ENCODE data around the gene CAVIN2. TPM values are rescaled to one million over a fixed set of nuclear protein-coding genes. Genes with fewer than 3 reads are reported as not detected.

CAVIN2 gene
- total RNA-seq, 1 donor from 2014 or later = 93.9 TPM

DNA sequence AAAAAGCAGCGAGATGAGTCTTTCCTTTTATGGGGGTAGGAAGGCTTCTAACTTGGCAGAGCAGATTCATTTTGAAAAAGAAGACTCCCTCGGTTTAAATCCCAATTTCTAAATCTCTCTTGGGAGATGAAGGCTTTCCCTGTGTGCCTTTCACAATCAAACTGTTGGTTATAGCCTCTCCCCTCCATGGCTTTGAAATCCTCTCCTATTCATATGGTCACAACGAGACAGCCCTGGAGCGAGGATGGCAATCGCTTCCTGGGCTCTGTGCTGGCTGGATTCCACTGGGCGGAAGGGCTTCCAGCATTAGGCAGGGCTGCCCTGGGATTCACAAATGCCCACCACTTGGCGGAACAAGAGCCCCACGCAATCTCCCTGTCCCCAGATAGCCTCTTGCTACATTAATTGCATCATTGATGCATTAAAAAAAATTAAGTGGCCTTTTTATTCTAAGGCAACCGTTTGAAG lies 1.6 kb downstream of the CAVIN2 start:
- DNase-seq = peak; percentile 66
- TF ChIP-seq, protein P1, sequence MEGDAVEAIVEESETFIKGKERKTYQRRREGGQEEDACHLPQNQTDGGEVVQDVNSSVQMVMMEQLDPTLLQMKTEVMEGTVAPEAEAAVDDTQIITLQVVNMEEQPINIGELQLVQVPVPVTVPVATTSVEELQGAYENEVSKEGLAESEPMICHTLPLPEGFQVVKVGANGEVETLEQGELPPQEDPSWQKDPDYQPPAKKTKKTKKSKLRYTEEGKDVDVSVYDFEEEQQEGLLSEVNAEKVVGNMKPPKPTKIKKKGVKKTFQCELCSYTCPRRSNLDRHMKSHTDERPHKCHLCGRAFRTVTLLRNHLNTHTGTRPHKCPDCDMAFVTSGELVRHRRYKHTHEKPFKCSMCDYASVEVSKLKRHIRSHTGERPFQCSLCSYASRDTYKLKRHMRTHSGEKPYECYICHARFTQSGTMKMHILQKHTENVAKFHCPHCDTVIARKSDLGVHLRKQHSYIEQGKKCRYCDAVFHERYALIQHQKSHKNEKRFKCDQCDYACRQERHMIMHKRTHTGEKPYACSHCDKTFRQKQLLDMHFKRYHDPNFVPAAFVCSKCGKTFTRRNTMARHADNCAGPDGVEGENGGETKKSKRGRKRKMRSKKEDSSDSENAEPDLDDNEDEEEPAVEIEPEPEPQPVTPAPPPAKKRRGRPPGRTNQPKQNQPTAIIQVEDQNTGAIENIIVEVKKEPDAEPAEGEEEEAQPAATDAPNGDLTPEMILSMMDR (IDR thresholded peaks at IDR 0.05; ENCODE audit: borderline replicate concordance) = no peak
- Histone ChIP-seq H3K27ac (replicated peaks) (peak overlapping the region; percentile 96), H3K9me3 (replicated peaks) (no peaks in the 10 kb centered on the region), H3K27me3 (ENCODE audit: low read depth) (no peaks in the 10 kb centered on the region), H3K4me3 (peak overlapping the region; percentile 79), H3K36me3 (peaks cover 22% of the 10 kb centered on the region), H3K4me1 (peaks cover 95% of the 10 kb centered on the region)
- intact Hi-C loops (cut with micrococcal nuclease) = no loop called here

DNA sequence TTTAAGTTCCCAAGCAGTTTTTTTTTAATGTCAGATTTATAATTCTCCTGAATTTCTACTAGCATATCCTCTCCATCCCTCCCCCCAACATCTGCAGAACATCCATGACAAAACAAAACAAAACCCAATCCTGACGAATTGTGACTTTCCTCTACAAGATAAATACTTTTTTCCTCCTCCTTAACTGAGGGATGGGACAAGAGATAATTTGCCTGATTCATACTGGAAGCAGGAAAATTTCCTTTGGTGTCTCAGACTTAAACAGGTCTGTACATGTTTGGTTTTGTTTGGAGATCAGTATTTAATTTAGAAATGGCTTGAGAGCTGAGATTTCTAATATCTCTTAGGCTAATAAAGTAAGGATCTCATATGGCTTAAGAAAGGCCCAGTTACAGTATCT lies 2.2 kb downstream of the CAVIN2 start:
- Histone ChIP-seq H3K9me3 (replicated peaks) (no peaks in the 10 kb centered on the region), H3K36me3 (peaks cover 22% of the 10 kb centered on the region), H3K4me1 (peaks cover 95% of the 10 kb centered on the region), H3K27ac (replicated peaks) (peak overlapping the region; percentile 96), H3K4me3 (peak overlapping the region; percentile 79), H3K27me3 (ENCODE audit: low read depth) (no peaks in the 10 kb centered on the region)
- DNase-seq = no peak
- intact Hi-C loops (cut with micrococcal nuclease) = no loop called here
- TF ChIP-seq, protein P1 (IDR thresholded peaks at IDR 0.05; ENCODE audit: borderline replicate concordance) = no peak

DNA sequence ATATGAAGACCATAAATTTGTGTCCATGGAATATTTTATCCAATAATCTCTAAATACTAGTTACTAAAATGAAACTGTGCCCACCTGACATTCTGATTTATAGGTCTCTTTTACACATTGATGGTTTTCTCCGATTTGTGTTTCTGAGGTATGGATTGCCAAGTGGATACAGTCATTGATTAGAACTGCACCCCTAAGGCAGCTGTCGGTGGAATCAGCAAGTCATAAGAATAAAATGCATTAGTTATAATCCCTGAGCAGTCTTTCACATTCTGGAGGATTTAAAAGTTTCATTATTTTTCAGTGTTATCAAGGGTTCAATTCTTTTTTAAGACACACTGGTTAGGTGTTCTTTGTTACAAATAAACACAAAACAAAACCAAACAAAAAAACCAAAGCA lies 6.0 kb downstream of the CAVIN2 start:
- Histone ChIP-seq H3K27ac (replicated peaks) (peak overlapping the region; percentile 96), H3K27me3 (ENCODE audit: low read depth) (no peaks in the 10 kb centered on the region), H3K4me1 (peaks cover 98% of the 10 kb centered on the region), H3K4me3 (peak overlapping the region; percentile 79), H3K36me3 (peaks cover 37% of the 10 kb centered on the region), H3K9me3 (replicated peaks) (no peaks in the 10 kb centered on the region)
- intact Hi-C loops (cut with micrococcal nuclease) = no loop called here
- TF ChIP-seq, protein P1 (IDR thresholded peaks at IDR 0.05; ENCODE audit: borderline replicate concordance) = no peak
- DNase-seq = no peak

DNA sequence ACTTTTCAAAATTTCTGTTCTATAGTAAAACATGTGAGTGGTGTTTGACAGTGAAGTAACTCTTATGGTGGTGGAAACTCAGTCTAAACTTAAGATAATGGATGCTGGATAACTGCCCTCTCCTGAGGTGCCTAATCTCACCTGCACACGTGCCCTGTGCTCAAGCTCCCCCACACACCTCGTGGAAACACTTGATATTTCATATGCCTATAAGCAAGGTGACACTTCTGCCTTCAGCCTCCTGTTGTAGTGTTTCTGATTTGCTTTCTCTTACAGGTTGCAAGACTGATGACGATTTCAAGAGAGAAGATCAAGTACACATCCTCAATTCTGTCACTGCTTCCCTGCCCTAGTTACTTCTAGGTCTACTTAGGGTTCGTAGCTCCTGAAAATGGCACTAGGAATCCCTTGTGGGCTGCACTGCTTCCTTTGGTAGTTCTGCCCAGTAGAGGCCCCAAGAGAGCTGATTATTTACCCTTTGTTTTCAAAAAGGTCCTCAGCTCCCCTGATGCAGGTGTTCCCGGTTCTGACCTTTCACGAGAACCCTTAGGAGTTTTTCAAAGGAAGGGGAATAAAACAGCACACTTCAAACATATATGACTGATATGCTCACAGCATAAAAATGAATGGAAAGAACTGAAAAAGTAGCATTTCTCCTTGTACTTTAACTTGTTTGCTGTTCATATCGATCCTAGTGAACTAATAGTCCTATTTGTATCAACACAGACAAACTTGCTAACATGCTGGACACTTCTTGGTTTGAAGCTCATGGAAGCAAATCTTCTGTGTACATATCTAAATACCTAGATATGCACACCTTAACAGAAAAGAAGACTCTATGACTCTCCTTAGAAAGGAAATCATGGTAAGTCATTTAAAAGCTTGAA lies 6.7 kb downstream of the CAVIN2 start:
- Histone ChIP-seq H3K4me3 (peak overlapping the region; percentile 79), H3K4me1 (peaks cover 98% of the 10 kb centered on the region), H3K27ac (replicated peaks) (peak overlapping the region; percentile 96), H3K9me3 (replicated peaks) (no peaks in the 10 kb centered on the region), H3K27me3 (ENCODE audit: low read depth) (no peaks in the 10 kb centered on the region), H3K36me3 (peaks cover 45% of the 10 kb centered on the region)
- intact Hi-C loops (cut with micrococcal nuclease) = no loop called here
- TF ChIP-seq, protein P1 (IDR thresholded peaks at IDR 0.05; ENCODE audit: borderline replicate concordance) = peak; percentile 22
- DNase-seq = no peak

DNA sequence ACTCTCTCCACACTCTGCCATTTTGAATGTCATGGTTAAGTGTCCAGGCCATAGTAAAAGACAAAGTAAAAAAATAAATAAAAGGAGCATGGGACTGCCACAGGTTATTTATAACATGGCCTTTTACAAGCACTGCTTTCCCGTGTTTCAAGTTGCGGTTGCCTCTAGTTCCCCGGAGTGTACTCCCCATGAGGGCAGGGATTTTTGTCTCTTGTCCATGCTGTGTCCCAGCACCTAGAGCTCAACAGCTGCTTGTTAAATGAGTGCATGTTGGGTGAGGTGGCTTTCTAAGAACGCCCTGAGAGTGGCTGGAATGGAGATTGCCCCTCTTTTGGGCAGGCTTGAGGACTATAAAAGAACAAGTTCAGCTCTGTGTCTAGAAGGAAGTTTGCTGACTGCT lies 8.4 kb downstream of the CAVIN2 start:
- H3K36me3 ChIP-seq = peaks cover 50% of the 10 kb centered on the region
- intact Hi-C loops (cut with micrococcal nuclease) = no loop called here
- TF ChIP-seq, protein P1 (IDR thresholded peaks at IDR 0.05; ENCODE audit: borderline replicate concordance) = no peak
- no peaks in the 10 kb centered on the region for H3K9me3 ChIP-seq (replicated peaks)
- peak overlapping the region; percentile 79 for H3K4me3 ChIP-seq
- H3K27me3 ChIP-seq (ENCODE audit: low read depth) = no peaks in the 10 kb centered on the region
- DNase-seq = no peak
- peak overlapping the region; percentile 96 for H3K27ac ChIP-seq (replicated peaks)
- H3K4me1 ChIP-seq = peaks cover 98% of the 10 kb centered on the region

Measured in left ventricle myocardium inferior (tissue), 1 donor.